SIG-M5 (cell line): ENCODE data around the gene FBXO2.

Source experiments
- DNase-seq: peaks from one replicate; lab custom pipeline; 2025; lab: John Stamatoyannopoulos, UW

Gene FBXO2

GRCh38 chr1:11654137-11654938 is at the start of gene FBXO2, which contains the start of gene FBXO44:
Gene FBXO2 (minus strand): TSS chr1:11654429. CDS start chr1:11654340, 89 bp downstream.
Gene FBXO44 (plus strand): TSS chr1:11654877. CDS start chr1:11655836, 959 bp downstream.
- DNase-seq: no peak

DNA sequence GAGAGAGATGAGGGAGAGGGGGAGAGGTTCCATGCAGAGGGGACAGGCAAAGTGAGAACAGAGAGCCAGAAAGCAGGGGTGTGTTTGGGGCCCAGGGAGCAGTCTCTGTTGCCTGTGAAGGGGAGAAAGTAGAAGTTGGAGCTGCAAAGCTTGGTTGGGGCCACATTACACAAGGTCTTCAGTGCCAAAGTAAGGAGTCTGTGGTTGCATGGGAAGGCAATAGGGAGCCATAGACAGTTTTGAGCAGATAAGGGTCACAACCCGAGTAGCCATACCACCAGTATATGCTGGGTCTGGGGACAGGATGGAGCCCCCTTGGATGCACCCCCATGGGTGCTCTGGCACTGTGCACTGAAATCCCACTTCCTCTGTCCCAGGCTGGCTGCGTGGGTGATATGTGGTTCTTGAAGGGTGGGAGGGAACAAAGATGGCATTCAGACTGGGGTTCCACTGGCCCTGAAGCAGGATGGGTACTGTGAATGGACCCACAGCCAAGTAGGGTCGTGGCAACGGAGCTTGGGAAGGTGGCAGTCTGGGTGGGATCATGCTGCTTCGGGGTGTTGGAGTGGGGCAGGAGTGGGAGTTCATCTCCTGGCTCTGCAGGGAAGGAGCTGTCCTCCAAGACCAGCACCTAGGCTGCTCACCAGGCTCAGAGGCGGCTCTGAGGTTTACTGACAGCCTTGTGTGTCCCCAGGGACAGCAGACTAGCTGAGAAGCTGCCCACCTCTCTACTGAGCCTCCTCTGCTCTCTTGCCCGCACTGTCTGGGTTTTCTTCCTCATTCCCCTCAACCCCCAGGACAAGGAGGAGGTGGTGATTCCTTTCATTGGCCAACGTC is 49.3 kb upstream of the FBXO2 start:
- DNase-seq: no peak

GRCh38 chr1:11701981-11702803 is 48.0 kb upstream of the FBXO2 start:
- DNase-seq: no peak

GRCh38 chr1:11701551-11701961 is 47.3 kb upstream of the FBXO2 start:
- no peak for DNase-seq

GRCh38 chr1:11700601-11701467 is 46.6 kb upstream of the FBXO2 start:
- no peak for DNase-seq

DNA sequence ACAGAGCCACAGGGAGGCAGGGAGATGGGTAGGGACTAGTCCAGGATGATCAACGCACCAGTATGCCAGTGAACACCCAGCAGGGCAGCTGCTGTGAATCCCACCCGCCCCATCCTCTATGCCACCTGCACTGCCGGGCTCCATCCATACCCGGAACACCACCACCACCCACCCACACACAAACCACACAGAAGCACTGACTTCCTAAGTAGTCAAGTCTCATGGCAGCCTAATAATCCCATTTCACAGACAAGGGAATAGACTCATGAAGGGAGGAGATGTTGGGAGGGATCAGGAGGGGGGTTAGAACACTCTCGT is 43.6 kb upstream of the FBXO2 start:
- no peak for DNase-seq

DNA sequence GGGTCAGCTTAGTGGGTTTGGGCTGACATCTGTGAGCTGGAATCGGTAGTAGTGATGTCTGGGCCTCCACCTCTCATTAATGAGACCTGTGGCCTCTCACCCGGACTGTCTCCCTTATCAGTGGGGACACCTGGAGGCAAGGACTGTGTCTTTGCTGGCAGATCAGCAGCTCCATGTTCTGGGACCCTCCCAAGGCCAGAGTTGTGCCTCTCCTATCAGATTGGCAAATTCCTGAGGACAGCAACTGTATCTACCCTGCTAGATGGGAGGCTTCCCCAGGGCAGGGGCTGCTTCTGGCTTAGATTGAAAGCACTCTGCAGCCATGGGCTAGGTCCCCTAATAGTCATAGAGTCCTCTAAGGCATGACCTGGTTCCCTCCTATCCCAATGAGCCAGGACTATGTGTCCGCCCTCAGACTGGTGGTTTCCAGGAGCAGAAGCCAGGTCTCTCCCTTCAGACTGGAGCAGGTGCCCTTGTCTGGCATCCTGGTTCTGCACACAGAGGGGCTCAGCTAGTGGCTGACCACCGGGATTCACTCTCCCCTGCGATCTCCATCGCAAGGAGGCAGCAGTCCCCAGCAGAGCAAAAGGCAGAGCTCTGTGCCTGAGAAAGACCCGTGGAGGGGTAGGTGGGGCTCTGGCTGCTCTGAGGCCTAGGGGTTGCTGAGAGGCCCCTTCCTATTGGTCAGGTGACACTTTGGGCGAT is 43.1 kb upstream of the FBXO2 start:
- DNase-seq: no peak

GRCh38 chr1:11695861-11696260 is 41.6 kb upstream of the FBXO2 start:
- no peak for DNase-seq

DNA sequence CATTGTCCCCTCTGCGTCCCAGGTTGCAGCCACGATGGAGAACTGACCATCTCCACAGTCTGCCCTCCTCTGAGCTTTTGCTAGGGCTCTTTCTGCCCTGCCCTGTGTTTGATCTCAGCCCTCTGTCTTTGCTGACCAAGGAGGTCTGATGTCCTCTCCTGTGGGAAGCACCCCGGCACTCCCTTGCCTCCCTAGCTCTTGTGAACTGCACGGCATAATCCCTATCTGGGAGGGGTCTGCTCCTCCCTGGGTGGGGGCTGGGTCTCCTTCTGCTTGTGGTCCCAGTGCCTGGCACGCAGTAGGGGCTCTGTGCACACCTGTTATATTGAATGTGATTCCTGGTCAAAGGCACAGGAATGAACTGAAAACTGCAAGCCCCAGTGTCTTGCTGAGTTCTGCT is 39.7 kb upstream of the FBXO2 start:
- DNase-seq: no peak

GRCh38 chr1:11693024-11693590 is 38.9 kb upstream of the FBXO2 start:
- no peak for DNase-seq

DNA sequence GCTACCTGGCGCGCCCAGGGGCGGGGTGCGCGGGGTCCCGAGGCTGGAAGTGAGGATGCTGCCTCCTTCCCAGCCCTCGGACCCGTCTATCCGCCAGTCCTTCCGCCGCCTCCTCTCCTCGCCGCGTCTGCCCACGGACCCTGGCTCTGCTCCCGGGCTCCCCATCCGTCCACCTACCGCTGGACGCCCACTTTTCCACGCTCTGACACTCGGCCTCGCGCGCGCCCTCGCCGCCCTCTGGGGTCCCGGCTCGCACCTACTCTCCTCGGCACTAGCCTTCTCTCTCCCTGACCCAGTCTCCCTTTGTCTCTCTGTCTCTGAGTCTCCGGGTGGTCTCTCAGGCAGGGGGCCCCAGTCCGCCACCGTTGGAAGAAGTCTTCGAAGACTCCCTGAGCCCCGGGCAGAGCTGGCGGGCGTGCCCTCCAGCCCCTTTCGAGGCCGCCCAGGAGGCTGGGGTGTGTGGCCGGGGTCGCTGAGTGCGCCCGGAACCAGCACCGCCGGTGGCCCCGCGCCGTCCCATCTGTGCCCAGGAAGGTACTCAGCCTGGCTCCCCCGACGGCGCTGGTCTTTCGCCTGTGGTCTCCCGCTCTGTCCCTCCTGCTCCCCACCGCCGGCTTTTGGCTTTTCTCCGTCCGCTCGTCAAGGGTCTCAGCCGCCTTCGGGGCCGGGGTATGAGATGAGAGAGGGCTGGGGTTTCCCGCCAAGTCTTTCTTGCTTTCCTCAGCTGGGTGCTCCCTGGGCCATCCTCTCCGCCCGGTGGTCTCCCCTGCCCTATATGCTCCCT is 37.9 kb upstream of the FBXO2 start:
- DNase-seq: no peak

GRCh38 chr1:11691302-11691914 is 37.2 kb upstream of the FBXO2 start, which contains the start of gene DRAXIN:
Gene DRAXIN (plus strand): TSS chr1:11691710. CDS start chr1:11706259, 14,549 bp downstream.
- no peak for DNase-seq

DNA sequence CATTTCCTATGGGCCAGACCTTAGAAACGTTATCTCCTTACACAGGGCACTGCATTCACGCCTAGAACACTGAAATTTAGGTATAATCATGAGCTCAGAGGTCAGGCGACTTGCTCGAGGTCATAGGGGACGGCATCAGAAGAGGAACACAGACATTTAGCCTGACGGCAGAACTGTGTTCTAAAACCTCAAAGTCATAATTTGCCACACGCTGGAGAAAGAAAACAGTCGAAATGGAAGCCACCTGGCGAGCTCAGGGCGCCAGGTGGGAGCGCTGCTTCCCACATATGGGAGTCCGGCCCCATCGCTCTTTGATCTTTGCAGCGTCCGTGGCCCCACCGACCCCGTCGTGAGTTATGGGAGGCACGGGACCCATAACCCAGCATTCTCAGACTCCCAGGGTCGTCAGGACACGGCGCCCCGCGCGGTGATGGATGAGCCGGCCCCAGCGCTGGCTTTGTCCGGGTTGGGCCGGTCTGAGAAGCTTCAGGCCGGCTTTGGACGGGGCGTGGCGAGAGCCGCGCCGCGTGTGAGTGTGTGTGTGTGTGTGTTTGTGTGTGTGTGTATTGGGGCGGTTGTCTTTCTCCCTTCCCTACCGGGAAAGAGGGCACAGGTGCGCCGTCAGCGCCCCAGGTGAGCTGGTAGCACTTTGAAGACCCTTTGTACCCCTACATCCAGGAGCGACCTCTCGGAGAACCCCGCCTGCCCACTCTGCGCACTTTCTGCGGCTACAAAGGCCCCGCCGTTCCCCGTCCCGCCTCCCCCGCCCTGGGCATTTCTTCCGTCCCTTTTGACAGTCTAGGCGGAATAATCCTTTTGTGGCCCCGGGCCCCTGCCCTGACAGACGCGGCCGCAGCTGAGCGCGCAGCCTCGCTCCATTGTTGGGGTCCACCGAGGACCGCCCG is 36.4 kb upstream of the FBXO2 start:
- DNase-seq: no peak

DNA sequence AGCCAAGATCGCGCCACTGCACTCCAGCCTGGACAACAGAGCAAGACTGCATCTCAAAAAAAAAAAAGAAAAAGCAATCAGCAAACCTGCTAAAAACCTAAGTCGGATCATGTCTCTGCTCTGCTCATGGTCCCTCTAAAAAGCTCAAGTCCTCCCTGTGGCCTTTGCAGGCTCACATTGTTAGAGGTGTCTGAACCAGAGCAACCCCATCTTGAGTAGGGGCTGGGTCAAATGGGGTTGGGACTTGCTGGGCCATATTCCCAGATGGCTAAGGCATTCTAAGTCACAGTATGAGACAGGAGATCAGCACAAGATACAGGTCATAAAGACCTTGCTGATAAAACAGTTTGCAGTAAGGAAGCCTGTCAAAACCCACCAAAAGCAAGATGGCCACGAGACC is 34.3 kb upstream of the FBXO2 start:
- no peak for DNase-seq

DNA sequence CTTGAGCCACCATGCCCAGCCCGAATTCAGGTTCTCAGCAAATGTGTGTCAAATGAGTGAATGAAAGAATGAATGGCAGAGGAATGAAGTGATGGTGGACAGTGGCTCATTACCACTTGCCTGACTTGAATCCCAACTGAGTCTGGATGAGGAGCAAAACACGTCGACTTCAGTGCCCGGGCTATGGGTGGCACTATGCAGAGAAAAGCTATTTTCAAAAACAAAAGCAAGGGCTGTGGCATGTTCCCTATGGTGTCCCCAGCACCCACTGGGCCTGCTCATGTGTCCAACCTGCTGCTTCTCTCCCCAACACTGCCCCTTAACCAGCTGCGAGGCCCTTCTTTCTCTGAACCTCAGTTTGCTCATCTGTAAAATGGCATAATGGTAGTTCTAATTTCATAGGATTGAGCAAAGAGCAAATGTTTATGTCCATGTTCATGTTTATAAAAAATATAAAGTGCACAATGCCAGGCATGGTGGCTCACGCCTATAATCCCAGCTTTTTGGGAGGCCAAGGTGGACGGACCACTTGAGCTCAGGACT is 31.1 kb upstream of the FBXO2 start:
- no peak for DNase-seq

DNA sequence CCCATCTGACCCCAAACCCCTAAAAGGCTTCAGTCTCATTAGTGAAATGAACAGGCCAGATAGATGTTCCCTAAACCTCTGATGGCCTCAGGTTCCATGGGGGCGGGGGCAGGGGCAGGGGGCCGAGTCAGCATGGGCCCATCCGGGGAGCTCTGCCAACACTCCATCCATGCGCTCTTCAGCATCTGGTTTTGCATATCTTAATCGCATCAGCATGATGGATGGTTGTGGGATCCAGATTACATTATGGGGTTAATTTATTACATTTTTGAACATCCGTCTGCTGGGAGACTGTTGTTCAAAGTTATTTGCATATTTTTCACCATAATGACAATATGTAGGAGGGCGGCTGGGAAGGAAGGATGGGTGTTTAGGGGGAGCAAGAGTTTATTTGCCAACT is 29.8 kb upstream of the FBXO2 start:
- no peak for DNase-seq

DNA sequence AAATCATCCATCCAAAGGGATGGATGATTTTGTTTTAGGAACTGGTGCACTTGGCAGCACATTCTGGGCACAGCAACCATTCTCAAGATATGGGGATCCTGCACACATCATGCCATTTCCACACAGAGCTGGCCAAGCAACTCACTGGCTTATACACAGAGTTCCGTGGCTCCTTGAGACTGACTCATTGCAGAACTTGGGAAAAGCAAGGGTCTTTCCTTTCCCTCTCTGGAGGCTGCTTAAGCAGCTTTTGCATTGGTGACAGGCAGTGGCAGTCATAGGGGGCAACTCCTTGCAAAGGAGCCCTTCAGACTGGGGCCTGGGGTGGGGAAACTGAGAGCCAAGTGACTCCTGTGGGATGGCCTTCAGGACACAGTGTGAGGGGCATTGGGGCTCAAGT is 28.6 kb upstream of the FBXO2 start:
- no peak for DNase-seq

DNA sequence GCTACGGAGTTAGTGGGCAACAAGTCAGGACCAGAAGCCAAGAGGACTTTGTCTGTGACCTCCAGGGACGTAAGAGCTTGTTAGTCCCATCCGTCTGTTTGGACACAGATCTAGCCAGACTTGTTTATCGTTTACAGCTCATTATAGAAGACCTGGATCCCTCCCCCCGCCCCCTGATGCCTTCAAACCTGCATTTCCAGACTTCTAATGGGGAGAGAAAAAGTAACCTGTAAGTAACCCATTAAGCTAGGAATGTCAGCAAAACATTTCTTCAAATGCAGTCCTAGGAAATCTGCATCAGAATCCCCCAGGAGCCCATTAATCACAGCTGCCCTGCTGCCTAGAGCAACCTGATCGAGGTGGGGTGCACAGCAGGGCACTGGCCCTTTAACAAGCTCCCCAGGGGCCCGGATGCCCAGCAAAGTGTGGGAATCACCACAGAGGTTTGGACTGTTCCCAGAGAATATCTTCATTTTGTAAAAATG is 28.1 kb upstream of the FBXO2 start:
- DNase-seq: no peak
